Erythroblast (primary cell): ENCODE results near the gene ADGRV1.

Experiments
- DNase-seq, 2 experiments: peaks; one replicate each; lab custom pipeline; 2025; lab: John Stamatoyannopoulos, UW
- GATA1 ChIP-seq: IDR thresholded peaks from 2 replicates; pipeline ENCODE4 v1.6.1; 2011; ENCODE audit warnings: low read depth, mild to moderate bottlenecking, control low read depth, low read length, moderate library complexity
- POLR2A ChIP-seq: IDR thresholded peaks from 2 replicates; pipeline ENCODE4 v1.6.1; 2011; ENCODE audit warnings: mild to moderate bottlenecking, low read length

ADGRV1 gene

DNA sequence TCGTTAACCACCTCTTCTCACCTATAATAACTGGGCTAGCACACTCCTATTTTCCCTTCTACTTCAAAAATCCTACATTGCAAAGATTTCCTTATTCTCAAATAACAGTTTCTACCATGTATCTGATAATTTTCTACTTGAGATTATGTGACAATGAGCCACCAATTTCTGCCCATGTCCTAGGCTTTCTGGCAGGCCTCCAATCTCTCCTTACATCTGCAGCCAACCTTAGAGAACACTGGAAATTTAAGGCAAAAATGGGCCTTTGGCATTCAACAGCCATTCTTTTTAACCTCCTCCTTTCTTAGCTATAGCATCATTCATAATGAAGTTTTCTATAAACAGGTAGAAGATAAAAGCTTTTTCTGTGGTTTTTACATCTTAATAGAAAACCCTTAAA, 599.4 kb downstream of the ADGRV1 start:
- TF ChIP-seq POLR2A (no peak), GATA1 (no peak)
- no peak for DNase-seq

- no peak for DNase-seq
- no peak for TF ChIP-seq GATA1
- no peak for TF ChIP-seq POLR2A
These were observed 601.0 kb downstream of the ADGRV1 start for GRCh38 chr5:91159647-91160046.

- TF ChIP-seq POLR2A (no peak), GATA1 (no peak)
- DNase-seq: no peak
These were observed 602.2 kb downstream of the ADGRV1 start for GRCh38 chr5:91160714-91161285.

DNA sequence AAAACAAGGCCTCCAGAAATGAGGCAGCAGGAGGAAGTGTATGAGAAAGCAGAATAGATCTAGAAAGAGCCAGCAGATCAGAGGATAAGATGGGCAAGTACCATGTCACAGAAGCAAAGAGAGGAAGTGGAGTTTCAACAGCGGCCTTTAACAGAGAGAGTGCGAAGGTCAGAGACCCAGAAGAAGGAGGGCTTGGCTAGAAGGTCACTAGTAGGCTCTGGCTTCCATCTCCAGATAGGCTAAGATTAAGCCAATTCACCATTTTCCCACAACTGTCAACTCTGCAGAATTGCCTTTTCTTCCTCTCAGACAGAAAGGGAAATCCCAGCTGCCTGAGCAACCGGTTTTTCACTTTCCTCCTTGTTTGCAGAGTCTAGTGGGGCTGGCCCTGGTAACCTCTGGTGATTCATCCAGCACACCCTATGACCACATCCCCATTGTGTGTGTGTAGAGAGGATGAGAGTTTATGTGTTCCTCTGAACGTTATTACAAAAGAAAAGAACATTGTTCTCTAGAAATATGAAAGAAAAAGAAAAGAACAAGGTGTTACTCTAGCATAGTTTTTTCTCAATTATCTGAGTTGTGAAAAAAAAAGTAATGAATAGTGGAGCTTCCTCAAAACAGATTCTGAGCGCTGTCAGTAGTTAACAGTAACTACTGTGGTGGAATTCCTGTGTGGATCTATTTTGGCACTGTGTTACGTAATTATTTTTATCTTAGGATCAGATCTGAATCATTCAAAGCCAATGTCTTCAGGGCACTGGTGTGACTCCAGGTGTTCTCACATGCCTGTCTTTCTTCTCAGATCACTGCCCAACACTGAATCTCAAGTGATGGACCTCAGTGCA, 604.2 kb downstream of the ADGRV1 start:
- DNase-seq: peak in 1 of 2 experiments; percentile 2
- TF ChIP-seq GATA1 (no peak), POLR2A (no peak)

DNA sequence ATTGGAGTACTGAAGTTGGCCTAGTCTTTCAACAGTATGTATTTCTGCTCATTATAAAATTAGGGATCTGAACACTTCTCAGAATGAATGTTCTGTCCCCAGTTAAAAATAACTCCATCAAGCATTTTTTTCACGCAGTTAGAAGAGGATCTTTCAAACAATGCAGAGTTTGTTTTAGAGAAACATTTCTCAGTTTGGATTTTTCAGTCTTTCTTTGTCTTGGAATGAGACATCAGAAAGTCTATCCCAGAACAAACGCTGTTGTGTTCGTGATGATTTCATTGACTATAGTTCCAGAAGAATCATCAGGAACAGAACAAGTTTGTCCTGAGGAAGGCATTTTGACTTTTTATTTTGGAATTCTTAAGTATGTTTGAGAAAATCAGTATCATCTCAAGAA, 605.8 kb downstream of the ADGRV1 start:
- no peak for TF ChIP-seq POLR2A
- no peak for TF ChIP-seq GATA1
- DNase-seq: no peak

GRCh38 chr5:91166059-91166807, 607.6 kb downstream of the ADGRV1 start:
- DNase-seq: no peak
- TF ChIP-seq POLR2A: no peak
- TF ChIP-seq GATA1: no peak

DNA sequence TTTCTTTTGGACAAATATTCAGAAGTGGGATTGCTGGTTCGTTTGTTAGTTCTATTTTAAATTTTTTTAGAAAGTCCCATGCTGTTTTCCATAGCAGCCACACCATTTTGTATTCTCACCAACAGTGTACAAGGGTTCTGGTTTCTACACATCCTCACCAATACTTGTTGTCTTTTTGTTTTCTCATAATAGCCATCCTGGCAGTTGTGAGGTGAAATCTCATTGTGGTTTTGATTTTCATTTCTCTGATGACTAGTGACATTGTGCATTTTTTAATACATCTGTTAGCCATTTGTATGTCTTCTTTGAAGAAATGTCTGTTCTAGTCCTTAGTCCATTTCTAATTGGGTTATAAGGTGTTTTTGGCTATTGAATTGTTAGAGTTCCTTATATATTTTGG, 610.3 kb downstream of the ADGRV1 start:
- no peak for DNase-seq
- no peak for TF ChIP-seq POLR2A
- TF ChIP-seq GATA1: no peak

DNA sequence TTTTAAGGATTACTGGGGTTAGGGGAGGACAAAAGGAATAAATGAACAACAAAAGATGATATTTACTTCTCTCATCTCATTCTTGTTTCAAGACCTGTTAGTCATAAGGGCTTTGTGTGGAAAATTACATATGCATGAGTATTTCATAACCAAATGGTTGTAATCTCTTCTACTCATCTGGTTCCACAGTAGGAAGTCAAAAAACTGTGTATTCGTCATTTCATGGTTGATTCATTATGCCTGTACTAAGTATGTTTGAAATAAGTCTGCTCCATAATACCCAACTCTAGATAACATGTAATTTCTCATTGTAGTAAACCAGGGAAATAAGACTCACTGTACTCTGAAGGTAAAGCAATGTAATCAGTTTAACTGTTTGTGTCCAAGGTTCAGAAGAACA, 611.7 kb downstream of the ADGRV1 start:
- TF ChIP-seq POLR2A: no peak
- TF ChIP-seq GATA1: no peak

GRCh38 chr5:91171322-91171721, 612.7 kb downstream of the ADGRV1 start:
- TF ChIP-seq POLR2A: no peak

More for the DNA sequence above, 611.7 kb downstream of the ADGRV1 start:
- DNase-seq: no peak

GRCh38 chr5:91174396-91174795, 615.8 kb downstream of the ADGRV1 start:
- TF ChIP-seq GATA1 (no peak), POLR2A (no peak)
- DNase-seq: no peak

More at GRCh38 chr5:91171322-91171721, 612.7 kb downstream of the ADGRV1 start:
- DNase-seq: no peak

GRCh38 chr5:91175708-91176107, 617.1 kb downstream of the ADGRV1 start:
- DNase-seq: no peak
- no peak for TF ChIP-seq POLR2A
- no peak for TF ChIP-seq GATA1

DNA sequence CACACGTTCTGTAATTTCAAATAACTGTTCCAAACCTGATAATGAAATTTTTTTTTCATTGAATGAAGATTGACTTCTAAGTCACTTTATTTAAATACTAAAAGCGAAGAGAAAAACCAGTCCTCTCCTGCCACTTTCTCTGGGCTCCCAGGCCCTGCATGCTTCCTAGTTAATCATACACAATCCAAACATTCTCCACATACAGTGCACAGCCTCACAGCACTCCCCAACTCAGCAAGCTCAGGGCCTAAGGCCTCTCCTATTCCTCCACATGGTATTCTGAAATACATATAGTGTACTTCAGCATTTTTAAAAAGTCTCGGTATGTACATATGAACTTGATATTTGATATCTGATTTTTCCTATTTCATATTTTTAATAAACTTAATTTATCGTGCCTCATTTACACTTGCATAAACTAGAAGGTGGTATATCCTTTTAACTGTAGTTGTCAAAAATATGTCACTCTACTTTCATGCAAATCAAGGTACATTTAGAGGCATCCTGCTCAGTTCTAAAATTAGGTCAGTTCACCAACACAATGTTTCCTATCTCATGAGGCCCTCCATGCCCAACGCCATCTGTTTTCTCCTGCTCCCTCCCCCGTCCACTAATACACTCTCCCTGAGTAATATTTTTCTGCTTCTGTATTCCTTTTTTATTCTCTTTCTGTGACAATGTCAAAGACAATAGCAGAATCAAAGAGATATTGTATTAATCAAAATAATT, 617.9 kb downstream of the ADGRV1 start:
- TF ChIP-seq GATA1 (no peak), POLR2A (no peak)
- no peak for DNase-seq

- TF ChIP-seq POLR2A: no peak
- TF ChIP-seq GATA1: no peak
- no peak for DNase-seq
These were observed 618.5 kb downstream of the ADGRV1 start for GRCh38 chr5:91177085-91177484.

DNA sequence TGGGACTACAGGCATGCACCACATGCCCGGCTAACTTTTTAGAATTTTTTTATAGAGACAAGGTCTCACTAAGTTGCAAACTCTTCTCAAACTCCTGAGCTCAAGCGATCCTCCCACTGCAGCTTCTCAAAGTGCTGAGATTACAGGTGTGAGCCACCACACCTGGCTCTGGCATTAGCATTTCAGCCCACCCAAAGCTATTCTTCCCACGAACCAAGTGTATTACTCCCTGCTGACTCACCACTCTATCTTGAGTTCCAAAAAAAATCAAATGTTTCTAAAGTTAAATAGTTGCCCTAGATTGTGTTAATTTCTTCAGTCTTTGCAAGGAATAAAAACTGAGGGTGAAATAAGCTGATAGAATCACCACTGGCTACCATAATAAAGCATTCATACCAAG, 619.0 kb downstream of the ADGRV1 start:
- no peak for DNase-seq
- TF ChIP-seq POLR2A (no peak), GATA1 (no peak)
